ENCODE data around the gene BCL11A.

Gene BCL11A

DNA sequence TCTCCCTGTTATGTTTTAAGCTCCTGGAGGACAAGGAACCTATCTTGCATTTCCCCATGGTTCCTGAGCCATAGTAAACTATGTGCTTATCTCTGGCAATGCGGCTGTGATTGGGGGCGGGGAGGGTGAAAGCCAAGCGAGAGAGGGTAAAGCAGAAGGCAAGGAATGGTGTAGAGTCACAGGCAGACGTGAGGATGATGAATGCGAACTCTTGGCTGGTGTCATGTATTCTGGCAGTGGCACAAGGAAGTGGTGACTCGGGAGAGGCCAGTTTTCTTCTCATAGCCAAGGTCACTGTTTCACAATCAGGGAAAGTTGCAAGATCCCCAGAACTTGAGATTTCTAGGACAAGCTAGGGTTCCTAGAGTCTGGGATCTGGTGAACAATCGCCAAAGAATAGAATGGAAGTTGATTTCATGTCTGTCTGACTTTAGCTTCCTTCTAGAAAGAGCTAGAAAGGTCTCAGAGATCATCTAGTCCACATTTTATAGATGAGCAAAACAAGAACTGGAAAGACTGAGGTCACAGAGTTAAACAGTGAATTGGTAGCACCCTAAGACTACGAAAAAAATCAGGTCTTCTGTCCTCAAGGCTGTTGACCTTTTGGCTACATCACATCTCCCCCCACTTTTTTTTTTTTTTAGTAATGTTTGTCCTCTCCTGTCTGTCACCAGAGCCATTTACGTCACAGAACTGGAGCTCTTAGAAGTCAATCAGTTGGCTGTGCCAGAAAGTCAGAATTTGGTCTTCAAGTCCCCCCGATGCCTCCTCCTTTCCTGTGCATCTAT lies 137.0 kb downstream of the BCL11A start:
- Histone ChIP-seq H3K9ac (ENCODE audit: insufficient read length) (no peak overlapping the region), H3K36me3 (ENCODE audit: insufficient read depth, low read length) (no peaks in the 10 kb centered on the region), H3K4me3 (no peak overlapping the region), H3K9me3 (ENCODE audit: low read depth, low read length) (no peaks in the 10 kb centered on the region), H3K27ac (no peak overlapping the region)
- no peak for DNase-seq (ENCODE audit: low read depth, low spot score)
- TF ChIP-seq EZH2 (IDR thresholded peaks at IDR 0.05): no peak
- TF ChIP-seq FOXP2 (optimal IDR thresholded peaks at IDR 0.05; ENCODE audit: control extremely low read depth, extremely low read length, insufficient read depth): no peak
- no peak for TF ChIP-seq POLR2AphosphoS5 (IDR thresholded peaks at IDR 0.05; ENCODE audit: borderline replicate concordance, low read depth, low read length)

- no peaks in the 10 kb centered on the region for H3K36me3 ChIP-seq (ENCODE audit: insufficient read depth, low read length)
Observed at GRCh38 chr2:60415814-60416213, 137.6 kb downstream of the BCL11A start.

DNA sequence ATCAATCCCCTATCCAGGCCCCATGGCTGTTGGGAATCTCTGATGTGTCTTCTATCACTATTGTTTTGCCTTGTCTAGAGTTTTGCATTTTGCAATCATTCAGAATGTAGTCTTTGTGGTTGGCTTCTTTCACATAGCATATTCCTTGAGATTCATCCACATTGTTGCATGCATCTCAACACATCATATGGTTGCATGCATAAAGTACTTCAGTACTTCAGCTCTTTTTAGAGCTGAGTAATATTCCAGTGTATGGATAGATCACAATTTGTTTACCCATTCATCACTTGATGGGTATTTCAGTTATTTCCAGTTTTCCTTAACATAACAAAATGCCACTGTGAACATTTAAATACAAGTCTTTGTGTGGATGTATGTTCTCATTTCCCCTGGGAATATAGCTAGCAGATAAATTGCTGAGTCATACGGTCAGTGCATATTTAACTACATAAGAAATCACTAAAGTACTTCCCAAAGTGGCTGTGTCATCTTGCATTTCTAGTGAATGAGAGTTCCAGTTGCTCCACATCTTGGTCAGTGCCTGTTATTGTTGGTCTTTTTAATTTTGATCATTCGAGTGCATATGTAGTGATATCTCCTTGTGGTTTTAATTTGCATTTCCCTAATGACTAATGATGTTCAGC lies 138.8 kb downstream of the BCL11A start:
- H3K9me3 ChIP-seq (ENCODE audit: low read depth, low read length): no peaks in the 10 kb centered on the region
- H3K9ac ChIP-seq (ENCODE audit: insufficient read length): no peak overlapping the region
- TF ChIP-seq FOXP2 (optimal IDR thresholded peaks at IDR 0.05; ENCODE audit: control extremely low read depth, extremely low read length, insufficient read depth) (no peak), EZH2 (IDR thresholded peaks at IDR 0.05) (no peak), POLR2AphosphoS5 (IDR thresholded peaks at IDR 0.05; ENCODE audit: borderline replicate concordance, low read depth, low read length) (no peak)
- H3K4me3 ChIP-seq: no peak overlapping the region
- no peaks in the 10 kb centered on the region for H3K36me3 ChIP-seq (ENCODE audit: insufficient read depth, low read length)
- DNase-seq (ENCODE audit: low read depth, low spot score): peak; percentile 14
- no peak overlapping the region for H3K27ac ChIP-seq

More at GRCh38 chr2:60415814-60416213, 137.6 kb downstream of the BCL11A start:
- Histone ChIP-seq H3K4me3 (no peak overlapping the region), H3K9me3 (ENCODE audit: low read depth, low read length) (no peaks in the 10 kb centered on the region), H3K9ac (ENCODE audit: insufficient read length) (no peak overlapping the region), H3K27ac (no peak overlapping the region)
- no peak for DNase-seq (ENCODE audit: low read depth, low spot score)
- TF ChIP-seq EZH2 (IDR thresholded peaks at IDR 0.05): no peak
- TF ChIP-seq FOXP2 (optimal IDR thresholded peaks at IDR 0.05; ENCODE audit: control extremely low read depth, extremely low read length, insufficient read depth): no peak
- no peak for TF ChIP-seq POLR2AphosphoS5 (IDR thresholded peaks at IDR 0.05; ENCODE audit: borderline replicate concordance, low read depth, low read length)

- no peak overlapping the region for H3K9ac ChIP-seq (ENCODE audit: insufficient read length)
- no peaks in the 10 kb centered on the region for H3K36me3 ChIP-seq (ENCODE audit: insufficient read depth, low read length)
- TF ChIP-seq POLR2AphosphoS5 (IDR thresholded peaks at IDR 0.05; ENCODE audit: borderline replicate concordance, low read depth, low read length) (no peak), EZH2 (IDR thresholded peaks at IDR 0.05) (no peak), FOXP2 (optimal IDR thresholded peaks at IDR 0.05; ENCODE audit: control extremely low read depth, extremely low read length, insufficient read depth) (no peak)
Observed at GRCh38 chr2:60413814-60414168, 139.7 kb downstream of the BCL11A start.

DNA sequence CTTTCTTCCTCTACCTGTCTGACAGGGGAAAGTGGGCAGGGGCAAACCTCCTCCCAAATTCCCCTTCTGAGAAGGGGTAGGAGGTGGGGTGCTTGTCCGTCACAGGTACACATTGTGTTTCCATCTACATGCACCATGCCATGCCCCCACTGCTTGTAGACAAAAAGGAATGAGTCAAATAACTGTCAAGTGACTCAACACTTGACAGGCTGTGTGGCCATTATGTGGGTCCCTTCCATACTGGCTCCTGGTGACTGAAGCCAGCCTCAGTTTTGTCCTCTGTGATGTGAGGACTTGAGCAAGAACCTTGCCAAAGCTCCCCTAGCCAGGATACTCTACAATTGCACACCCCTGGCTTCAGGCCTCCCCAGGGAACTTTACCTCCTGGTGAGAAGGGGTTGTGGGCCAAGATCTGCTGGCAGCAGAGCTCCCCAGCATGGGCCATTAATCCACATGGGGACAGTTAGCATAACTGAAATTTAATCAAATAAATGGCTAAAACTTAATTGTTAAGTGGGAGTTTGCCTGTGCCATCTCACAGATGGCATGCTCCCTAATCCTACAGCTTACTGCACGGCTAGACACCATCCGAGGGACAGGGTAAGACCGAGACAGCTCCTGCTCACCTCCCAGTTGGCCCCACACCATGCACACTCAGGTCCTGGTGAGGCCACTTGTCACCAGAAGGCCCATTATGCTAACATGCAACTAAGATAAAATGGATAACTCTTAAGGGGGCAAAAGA lies 140.2 kb downstream of the BCL11A start:
- H3K27ac ChIP-seq: no peak overlapping the region
- H3K4me3 ChIP-seq: no peak overlapping the region
- no peaks in the 10 kb centered on the region for H3K9me3 ChIP-seq (ENCODE audit: low read depth, low read length)
- TF ChIP-seq FOXP2 (optimal IDR thresholded peaks at IDR 0.05; ENCODE audit: control extremely low read depth, extremely low read length, insufficient read depth): no peak
- no peak for TF ChIP-seq EZH2 (IDR thresholded peaks at IDR 0.05)
- TF ChIP-seq POLR2AphosphoS5 (IDR thresholded peaks at IDR 0.05; ENCODE audit: borderline replicate concordance, low read depth, low read length): no peak
- H3K9ac ChIP-seq (ENCODE audit: insufficient read length): no peak overlapping the region
- H3K36me3 ChIP-seq (ENCODE audit: insufficient read depth, low read length): no peaks in the 10 kb centered on the region
- no peak for DNase-seq (ENCODE audit: low read depth, low spot score)

More at GRCh38 chr2:60413814-60414168, 139.7 kb downstream of the BCL11A start:
- Histone ChIP-seq H3K4me3 (no peak overlapping the region), H3K9me3 (ENCODE audit: low read depth, low read length) (no peaks in the 10 kb centered on the region), H3K27ac (no peak overlapping the region)
- no peak for DNase-seq (ENCODE audit: low read depth, low spot score)

DNA sequence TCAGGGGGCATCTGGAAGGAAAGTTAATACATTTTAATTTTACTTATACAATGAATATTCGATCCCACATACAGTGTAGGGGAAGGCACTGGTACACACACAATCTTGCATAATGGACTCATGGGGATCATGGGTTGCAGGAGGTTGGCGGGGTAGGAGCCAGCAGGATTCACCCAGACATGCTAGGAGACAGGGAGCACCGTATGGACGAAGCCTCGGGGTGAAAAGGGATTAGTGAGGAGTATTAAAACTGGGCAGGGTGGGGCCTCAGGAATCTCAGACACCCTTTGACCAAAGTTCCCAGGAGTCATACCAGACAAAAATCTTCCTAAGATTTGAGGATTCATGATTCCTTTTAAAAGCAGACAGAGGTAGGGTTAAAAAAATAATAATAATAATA lies 140.8 kb downstream of the BCL11A start:
- TF ChIP-seq FOXP2 (optimal IDR thresholded peaks at IDR 0.05; ENCODE audit: control extremely low read depth, extremely low read length, insufficient read depth) (no peak), EZH2 (IDR thresholded peaks at IDR 0.05) (no peak), POLR2AphosphoS5 (IDR thresholded peaks at IDR 0.05; ENCODE audit: borderline replicate concordance, low read depth, low read length) (no peak)
- DNase-seq (ENCODE audit: low read depth, low spot score): no peak
- Histone ChIP-seq H3K9ac (ENCODE audit: insufficient read length) (no peak overlapping the region), H3K9me3 (ENCODE audit: low read depth, low read length) (no peaks in the 10 kb centered on the region), H3K36me3 (ENCODE audit: insufficient read depth, low read length) (no peaks in the 10 kb centered on the region), H3K4me3 (no peak overlapping the region), H3K27ac (no peak overlapping the region)

DNA sequence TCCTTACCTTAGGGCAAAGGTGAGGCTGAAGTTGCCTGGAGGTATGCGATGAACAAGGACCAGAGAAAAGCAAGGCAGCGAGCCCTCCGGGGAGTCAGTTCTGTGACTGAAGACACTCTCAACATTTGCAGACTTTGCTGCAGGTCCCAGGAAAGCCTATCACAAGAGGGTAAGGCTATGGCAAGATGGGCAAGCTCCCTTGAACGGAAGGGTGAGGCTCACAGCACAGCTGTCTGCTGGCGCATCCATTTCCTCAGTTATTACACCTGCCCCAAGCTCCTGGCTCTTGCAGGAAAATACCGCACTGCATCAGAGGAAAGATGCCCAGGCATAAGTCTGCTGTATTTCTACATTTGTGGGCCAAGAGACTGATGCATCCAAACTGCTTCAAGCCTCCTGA lies 141.4 kb downstream of the BCL11A start:
- DNase-seq (ENCODE audit: low read depth, low spot score): no peak
- Histone ChIP-seq H3K36me3 (ENCODE audit: insufficient read depth, low read length) (no peaks in the 10 kb centered on the region), H3K9me3 (ENCODE audit: low read depth, low read length) (no peaks in the 10 kb centered on the region), H3K9ac (ENCODE audit: insufficient read length) (no peak overlapping the region), H3K27ac (no peak overlapping the region), H3K4me3 (no peak overlapping the region)
- TF ChIP-seq EZH2 (IDR thresholded peaks at IDR 0.05) (no peak), FOXP2 (optimal IDR thresholded peaks at IDR 0.05; ENCODE audit: control extremely low read depth, extremely low read length, insufficient read depth) (no peak), POLR2AphosphoS5 (IDR thresholded peaks at IDR 0.05; ENCODE audit: borderline replicate concordance, low read depth, low read length) (no peak)

- TF ChIP-seq POLR2AphosphoS5 (IDR thresholded peaks at IDR 0.05; ENCODE audit: borderline replicate concordance, low read depth, low read length) (no peak), FOXP2 (optimal IDR thresholded peaks at IDR 0.05; ENCODE audit: control extremely low read depth, extremely low read length, insufficient read depth) (no peak), EZH2 (IDR thresholded peaks at IDR 0.05) (no peak)
- no peak overlapping the region for H3K4me3 ChIP-seq
- no peak for DNase-seq (ENCODE audit: low read depth, low spot score)
- no peaks in the 10 kb centered on the region for H3K36me3 ChIP-seq (ENCODE audit: insufficient read depth, low read length)
- no peak overlapping the region for H3K27ac ChIP-seq
- H3K9me3 ChIP-seq (ENCODE audit: low read depth, low read length): no peaks in the 10 kb centered on the region
- H3K9ac ChIP-seq (ENCODE audit: insufficient read length): no peak overlapping the region
Observed at GRCh38 chr2:60411295-60411694, 142.2 kb downstream of the BCL11A start.

Measured in SK-N-MC (cell line).